ENCODE measurements around the gene SLC8A3.

GRCh38 chr14:70190156-70190555 lies 1.4 kb upstream of the SLC8A3 start:
- no peak for TF ChIP-seq EZH2 (IDR thresholded peaks at IDR 0.05)
- no peak for TF ChIP-seq POLR2AphosphoS5 (IDR thresholded peaks at IDR 0.05; ENCODE audit: borderline replicate concordance, low read depth, low read length)
